ENCODE data around the gene USP32. TPM values are rescaled to one million over a fixed set of nuclear protein-coding genes. Genes with fewer than 3 reads are reported as not detected.

Gene USP32
- total and polyA plus RNA-seq, 2 of the 8 experiments (the other 6 are each of a cell fraction or from before 2014, with no cell fraction given) = 29.6 to 112 TPM

DNA sequence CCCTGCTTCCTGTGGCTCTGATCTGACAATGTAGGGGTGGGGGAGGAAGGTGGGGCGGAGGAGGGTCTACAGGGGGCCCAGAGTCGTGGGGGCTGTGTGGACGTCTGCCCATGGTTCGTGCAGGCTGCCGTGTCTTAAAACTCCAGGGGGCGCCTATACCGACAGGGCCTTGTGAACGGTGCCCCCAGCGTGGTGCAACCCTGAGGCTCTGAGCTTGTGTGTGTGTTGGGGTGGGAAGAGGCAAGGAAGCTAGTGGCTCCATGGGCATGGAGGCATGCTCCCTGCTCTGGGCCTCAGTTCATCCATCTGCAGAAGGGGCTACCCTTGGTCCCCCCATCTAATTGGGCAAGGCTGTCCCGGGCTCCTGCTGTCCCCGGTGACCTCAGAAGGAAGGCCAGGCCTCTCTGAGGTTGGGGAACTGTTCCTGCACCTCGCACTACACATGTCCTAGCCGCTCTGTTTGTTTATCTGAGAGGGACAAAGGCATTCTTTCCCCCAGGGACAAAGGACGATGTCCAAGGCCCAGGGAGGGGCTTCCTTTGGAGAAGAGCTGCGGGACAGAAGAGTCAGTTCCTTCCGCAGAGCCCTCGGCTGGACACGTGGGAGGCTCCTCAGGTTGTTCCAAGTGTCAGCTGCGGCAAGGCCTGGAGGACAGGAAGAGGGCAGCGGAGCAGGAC lies 228.7 kb downstream of the USP32 start:
- DNase-seq (ENCODE audit: low read depth in 1 of 2, low spot score in 2 of 2) (peak in 1 of 2 experiments; percentile 59), FAIRE-seq (no peak)
- Histone ChIP-seq H2AFZ (ENCODE audit: low read length) (no peak overlapping the region), H3K79me1 (ENCODE audit: low read depth, low read length) (no peaks in the 10 kb centered on the region), H3K4me3 (ENCODE audit: extremely low read depth in 1 of 4, insufficient read depth in 2 of 4, low read depth in 3 of 4, low read length in 4 of 4) (no peak overlapping the region), H3K4me1 (replicated peaks in 1 of 4; ENCODE audit: control insufficient read depth in 3 of 4, insufficient read depth in 4 of 4, low read length in 3 of 4) (peaks cover 7 to 42% (median 31%) of the 10 kb centered on the region in 4 experiments), H4K91ac (replicated peaks; ENCODE audit: insufficient read length, low read length) (no peak overlapping the region), H2BK15ac (ENCODE audit: low read length) (peak overlapping the region; percentile 95), H3K23ac (ENCODE audit: insufficient read length) (no peak overlapping the region), H2AK5ac (ENCODE audit: low read depth, low read length) (no peak overlapping the region), H3K27ac (ENCODE audit: low read depth, low read length) (no peak overlapping the region), H3K23me2 (ENCODE audit: low read depth, low read length) (peaks cover 5% of the 10 kb centered on the region; the same call in 1 of the 2 replicates), H3K4me2 (ENCODE audit: insufficient read depth in 1 of 2, low read depth in 2 of 2, low read length in 2 of 2) (peak overlapping the region in 1 of 2 experiments; percentile 19; a peak in 1 of 4 replicates), H3K27me3 (replicated peaks in 1 of 4; ENCODE audit: control insufficient read depth in 3 of 4, extremely low read depth in 1 of 4, insufficient read depth in 3 of 4, low read length in 3 of 4) (no peaks in the 10 kb centered on the region), H4K8ac (ENCODE audit: extremely low read depth, insufficient read depth, low read length) (peak overlapping the region; percentile 68; the same call in 1 of the 2 replicates), H3K14ac (ENCODE audit: insufficient read length) (no peak overlapping the region), H2BK20ac (ENCODE audit: low read length) (0 out of 2 replicates have a peak overlapping the region, but pooled peaks have one; percentile 72), H3K9ac (replicated peaks in 1 of 4; ENCODE audit: extremely low read depth in 1 of 4, low read depth in 3 of 4, low read length in 3 of 4) (no peak overlapping the region; a peak in 1 of 7 replicates), H3K36me3 (ENCODE audit: control insufficient read depth in 2 of 4, insufficient read depth in 4 of 4, low read length in 3 of 4) (no peaks in the 10 kb centered on the region), H3K56ac (replicated peaks; ENCODE audit: insufficient read length, low read depth, low read length) (no peak overlapping the region), H2BK5ac (ENCODE audit: low read depth, low read length) (peak overlapping the region; percentile 78), H2BK12ac (ENCODE audit: low read depth, low read length) (peak overlapping the region; percentile 77; the same call in 1 of the 2 replicates), H3K9me3 (ENCODE audit: insufficient read depth in 2 of 2, low read depth in 1 of 2, low read length in 1 of 2) (no peaks in the 10 kb centered on the region), H4K20me1 (replicated peaks in 1 of 2; ENCODE audit: control insufficient read depth in 1 of 2, insufficient read depth in 2 of 2, low read length in 2 of 2) (no peaks in the 10 kb centered on the region), H3K18ac (ENCODE audit: extremely low read depth, low read length) (peak overlapping the region; percentile 83; the same call in 1 of the 2 replicates), H3K4ac (replicated peaks; ENCODE audit: insufficient read length, low read depth, low read length) (no peak overlapping the region), H2BK120ac (replicated peaks; ENCODE audit: low read depth, low read length) (no peak overlapping the region), H3K79me2 (ENCODE audit: control insufficient read depth in 1 of 2, insufficient read depth in 2 of 2, low read length in 2 of 2) (no peaks in the 10 kb centered on the region), H4K5ac (ENCODE audit: insufficient read length, low read depth, low read length) (no peak overlapping the region)
- 74% methylated on average over 12 of the region's 20 CpGs; no CpG with 5 or more reads in 1 of the 2 experiments for WGBS, 2 experiments (ENCODE audit: extremely low coverage in 1 of 2, insufficient coverage in 1 of 2, insufficient read length in 1 of 2, insufficient replicate concordance in 2 of 2, low coverage in 1 of 2, low lambda C conversion rate in 2 of 2, missing lambda C conversion rate in 1 of 2)
- ChIA-PET CTCF (ENCODE audit: partially characterized antibody) (interaction anchor here (1.0 to 9.0 kb wide), 4 partner anchors 10 to 402 kb away, joined by 4 to 148 read pairs (median 46); partner anchors contain the start of gene CA4), POLR2A (ENCODE audit: partially characterized antibody) (interaction anchor here (1.1 to 1.9 kb wide), 2 partner anchors 11 to 22 kb away, joined by 4 to 9 read pairs; no protein-coding TSS in a partner anchor)
- TF ChIP-seq, protein P1, sequence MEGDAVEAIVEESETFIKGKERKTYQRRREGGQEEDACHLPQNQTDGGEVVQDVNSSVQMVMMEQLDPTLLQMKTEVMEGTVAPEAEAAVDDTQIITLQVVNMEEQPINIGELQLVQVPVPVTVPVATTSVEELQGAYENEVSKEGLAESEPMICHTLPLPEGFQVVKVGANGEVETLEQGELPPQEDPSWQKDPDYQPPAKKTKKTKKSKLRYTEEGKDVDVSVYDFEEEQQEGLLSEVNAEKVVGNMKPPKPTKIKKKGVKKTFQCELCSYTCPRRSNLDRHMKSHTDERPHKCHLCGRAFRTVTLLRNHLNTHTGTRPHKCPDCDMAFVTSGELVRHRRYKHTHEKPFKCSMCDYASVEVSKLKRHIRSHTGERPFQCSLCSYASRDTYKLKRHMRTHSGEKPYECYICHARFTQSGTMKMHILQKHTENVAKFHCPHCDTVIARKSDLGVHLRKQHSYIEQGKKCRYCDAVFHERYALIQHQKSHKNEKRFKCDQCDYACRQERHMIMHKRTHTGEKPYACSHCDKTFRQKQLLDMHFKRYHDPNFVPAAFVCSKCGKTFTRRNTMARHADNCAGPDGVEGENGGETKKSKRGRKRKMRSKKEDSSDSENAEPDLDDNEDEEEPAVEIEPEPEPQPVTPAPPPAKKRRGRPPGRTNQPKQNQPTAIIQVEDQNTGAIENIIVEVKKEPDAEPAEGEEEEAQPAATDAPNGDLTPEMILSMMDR (IDR thresholded peaks at IDR 0.05; ENCODE audit: control extremely low read depth in 1 of 3, insufficient read depth in 1 of 3, low read depth in 1 of 3, low read length in 3 of 3) = peak; percentile 19 to 39 (median 35); a peak in 3 of 4 replicates
- no peak for TF ChIP-seq POU5F1 (IDR thresholded peaks at IDR 0.05; ENCODE audit: low read depth, low read length)
